C4-2B (cell line): ENCODE measurements around the gene SH3PXD2B.

Source experiments
- CTCF ChIP-seq: fragments of 450-650 bp; conservative IDR thresholded peaks from 2 replicates; pipeline ENCODE4 v1.5.1; 2017; ENCODE audit warnings: mild to moderate bottlenecking
- ZFX ChIP-seq: fragments of 450-650 bp; IDR thresholded peaks from 2 replicates; pipeline ENCODE4 v1.6.1; 2017

- no peak for TF ChIP-seq CTCF
- no peak for TF ChIP-seq ZFX
These were observed 71.0 kb downstream of the SH3PXD2B start for GRCh38 chr5:172383191-172383802.
